ENCODE measurements around the gene TRIM14. TPM values are rescaled to one million over a fixed set of nuclear protein-coding genes. Genes with fewer than 3 reads are reported as not detected.
"Not testable (repeated sequence)": the region's sequence is repeated elsewhere in the genome, so short reads cannot be mapped to it uniquely, and the experiment has no call there.

TRIM14 gene
- total RNA-seq, 2 donors from 2014 or later: 1.8 to 2.0 TPM

DNA sequence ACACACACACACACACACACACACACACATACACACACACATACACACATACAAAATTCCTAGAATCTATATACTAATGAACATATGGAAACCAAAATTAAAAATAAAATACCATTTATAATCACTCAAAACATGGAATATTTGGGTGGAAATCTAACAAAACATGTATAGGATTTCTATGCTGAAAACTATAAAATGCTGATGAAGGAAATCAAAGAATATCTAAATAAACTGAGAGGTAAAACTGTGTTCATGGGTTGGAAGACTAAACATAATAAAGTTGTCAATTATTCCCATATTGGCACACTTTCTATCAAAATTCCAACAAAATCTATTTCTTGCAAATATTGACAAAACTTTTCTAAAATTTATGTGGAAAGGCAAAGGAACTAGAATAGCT, 87.9 kb downstream of the TRIM14 start:
- Histone ChIP-seq H3K9me3 (no peaks in the 10 kb centered on the region), H3K27me3 (no peaks in the 10 kb centered on the region), H3K4me3 (no peak overlapping the region), H3K4me1 (peaks cover 0 to 5% of the 10 kb centered on the region in 2 donors), H3K36me3 (no peaks in the 10 kb centered on the region), H3K27ac (no peak overlapping the region)
- DNase-seq (ENCODE audit: low spot score): no peak
- TF ChIP-seq, protein P1, sequence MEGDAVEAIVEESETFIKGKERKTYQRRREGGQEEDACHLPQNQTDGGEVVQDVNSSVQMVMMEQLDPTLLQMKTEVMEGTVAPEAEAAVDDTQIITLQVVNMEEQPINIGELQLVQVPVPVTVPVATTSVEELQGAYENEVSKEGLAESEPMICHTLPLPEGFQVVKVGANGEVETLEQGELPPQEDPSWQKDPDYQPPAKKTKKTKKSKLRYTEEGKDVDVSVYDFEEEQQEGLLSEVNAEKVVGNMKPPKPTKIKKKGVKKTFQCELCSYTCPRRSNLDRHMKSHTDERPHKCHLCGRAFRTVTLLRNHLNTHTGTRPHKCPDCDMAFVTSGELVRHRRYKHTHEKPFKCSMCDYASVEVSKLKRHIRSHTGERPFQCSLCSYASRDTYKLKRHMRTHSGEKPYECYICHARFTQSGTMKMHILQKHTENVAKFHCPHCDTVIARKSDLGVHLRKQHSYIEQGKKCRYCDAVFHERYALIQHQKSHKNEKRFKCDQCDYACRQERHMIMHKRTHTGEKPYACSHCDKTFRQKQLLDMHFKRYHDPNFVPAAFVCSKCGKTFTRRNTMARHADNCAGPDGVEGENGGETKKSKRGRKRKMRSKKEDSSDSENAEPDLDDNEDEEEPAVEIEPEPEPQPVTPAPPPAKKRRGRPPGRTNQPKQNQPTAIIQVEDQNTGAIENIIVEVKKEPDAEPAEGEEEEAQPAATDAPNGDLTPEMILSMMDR (IDR thresholded peaks at IDR 0.05): no peak

DNA sequence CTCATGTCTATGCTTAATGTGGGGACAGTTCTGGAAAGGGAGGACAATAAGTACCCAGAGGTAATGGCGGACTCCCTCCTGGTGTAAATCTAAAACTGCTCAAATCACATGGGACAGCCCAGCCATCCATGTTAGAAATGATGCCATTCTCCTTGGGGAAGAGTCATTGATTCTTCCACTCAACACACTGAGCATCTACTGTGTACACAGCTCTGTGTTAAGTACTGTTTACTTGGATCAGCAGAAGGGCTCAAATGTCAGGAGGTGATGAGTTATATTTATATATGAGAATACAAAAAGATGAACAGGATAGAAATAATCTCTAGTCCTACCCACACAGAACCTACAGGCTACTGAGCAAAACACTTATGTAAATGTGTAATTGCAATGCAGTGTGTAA, 94.3 kb downstream of the TRIM14 start:
- TF ChIP-seq, protein P1 (IDR thresholded peaks at IDR 0.05): no peak
- peaks cover 0 to 15% of the 10 kb centered on the region in 2 donors for H3K4me1 ChIP-seq

DNA sequence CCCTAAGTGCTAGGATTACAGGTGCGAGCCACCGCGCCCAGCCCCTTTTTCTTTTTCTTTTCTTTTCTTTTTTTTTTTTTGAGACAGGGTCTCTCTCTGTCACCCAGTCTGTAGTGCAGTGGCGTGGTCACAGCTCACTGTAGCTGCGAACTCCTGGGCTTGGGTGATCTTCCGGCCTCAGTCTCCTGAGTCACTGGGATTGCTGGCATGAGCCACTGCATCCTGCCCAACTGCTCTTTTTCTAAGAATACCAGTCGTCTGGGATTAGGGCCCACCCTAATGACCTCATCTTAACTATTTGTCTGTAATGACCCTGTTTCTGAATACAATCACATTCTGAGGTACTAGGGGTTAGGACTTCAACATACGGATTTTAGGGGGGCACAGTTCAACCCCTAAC, 96.6 kb downstream of the TRIM14 start:
- Histone ChIP-seq H3K36me3 (peaks cover 6% of the 10 kb centered on the region), H3K4me3 (no peak overlapping the region), H3K27me3 (no peaks in the 10 kb centered on the region), H3K4me1 (peaks cover 0 to 34% of the 10 kb centered on the region in 2 donors), H3K27ac (peak overlapping the region in 1 of 2 donors; percentile 46), H3K9me3 (no peaks in the 10 kb centered on the region)
- TF ChIP-seq, protein P1 (IDR thresholded peaks at IDR 0.05): no peak
- DNase-seq (ENCODE audit: low spot score): no peak

More for the DNA sequence above, 94.3 kb downstream of the TRIM14 start:
- no peaks in the 10 kb centered on the region for H3K36me3 ChIP-seq
- no peak for DNase-seq (ENCODE audit: low spot score)
- no peaks in the 10 kb centered on the region for H3K9me3 ChIP-seq
- H3K4me3 ChIP-seq: no peak overlapping the region
- no peaks in the 10 kb centered on the region for H3K27me3 ChIP-seq
- H3K27ac ChIP-seq: no peak overlapping the region

DNA sequence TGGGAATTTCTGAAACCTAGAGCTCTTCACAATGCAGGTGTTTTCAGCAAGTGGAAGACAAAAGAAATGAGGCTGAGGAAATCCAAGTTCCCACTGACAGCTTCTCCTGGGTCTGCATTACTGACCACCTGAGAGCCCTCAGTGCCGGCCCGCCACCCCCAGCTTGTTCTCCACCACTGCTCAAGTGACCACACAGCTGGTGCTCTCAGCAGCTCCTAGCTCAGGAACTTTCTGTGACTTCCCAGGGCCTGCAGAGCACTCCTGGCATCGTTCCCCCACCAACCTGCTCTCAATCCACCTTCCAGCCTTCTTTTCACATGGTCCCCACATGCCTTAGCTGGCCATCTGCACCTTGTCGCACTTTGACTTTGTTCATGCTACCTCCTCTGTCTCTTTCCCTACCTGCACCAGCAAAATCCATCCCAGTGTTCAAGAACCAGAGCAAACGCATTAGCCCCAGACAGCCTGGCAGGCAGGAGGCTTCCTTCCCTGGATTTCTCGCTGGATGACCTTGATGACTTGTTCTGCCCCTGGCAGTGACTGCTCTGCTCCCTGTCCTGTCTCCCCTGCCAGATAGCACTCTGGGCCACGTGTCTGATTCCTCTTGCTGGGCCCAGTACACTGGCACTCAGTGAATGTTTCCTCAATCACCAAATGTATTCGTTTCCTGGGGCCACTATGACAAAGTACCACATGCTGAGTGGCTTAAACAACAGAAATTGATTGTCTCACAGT, 97.5 kb downstream of the TRIM14 start:
- H3K27ac ChIP-seq: peak overlapping the region; percentile 27 to 46
- no peaks in the 10 kb centered on the region for H3K27me3 ChIP-seq
- TF ChIP-seq, protein P1 (IDR thresholded peaks at IDR 0.05): no peak
- H3K9me3 ChIP-seq: no peaks in the 10 kb centered on the region
- peaks cover 8% of the 10 kb centered on the region for H3K36me3 ChIP-seq
- peaks cover 0 to 41% of the 10 kb centered on the region in 2 donors for H3K4me1 ChIP-seq
- no peak overlapping the region for H3K4me3 ChIP-seq
- no peak for DNase-seq (ENCODE audit: low spot score)

DNA sequence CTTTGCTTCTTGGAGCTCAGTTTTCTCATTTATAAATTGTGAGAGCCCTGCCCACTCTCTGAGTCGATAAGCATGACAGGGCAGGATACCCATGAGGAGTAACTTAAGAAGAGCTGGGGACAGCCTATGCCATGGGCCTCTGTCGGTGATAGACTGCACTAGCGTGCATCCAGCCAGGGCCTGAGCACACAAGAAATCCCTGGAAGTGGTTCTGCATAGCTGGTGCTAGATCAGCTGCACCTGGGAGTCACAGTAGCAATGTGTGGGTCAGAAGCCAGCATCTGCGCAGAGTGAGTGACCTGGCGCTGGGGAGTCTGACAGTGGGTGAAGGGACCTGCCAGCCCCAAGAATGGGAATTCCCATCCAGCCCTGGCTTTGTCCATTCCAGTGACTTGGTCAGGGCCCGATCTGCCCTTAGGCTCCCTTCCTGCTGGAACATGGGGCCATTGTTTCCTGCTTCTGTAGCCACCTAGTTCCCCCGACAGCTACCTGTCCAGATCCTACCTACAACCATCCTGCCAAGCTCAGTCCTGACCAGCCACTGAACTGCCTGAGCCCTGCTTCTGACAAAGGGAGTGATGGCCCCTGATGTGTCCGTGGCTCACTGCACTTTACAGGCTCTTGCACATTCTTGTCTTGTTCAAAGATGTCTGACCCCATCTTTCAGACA, 98.4 kb downstream of the TRIM14 start:
- Histone ChIP-seq H3K9me3 (no peaks in the 10 kb centered on the region), H3K36me3 (peaks cover 17% of the 10 kb centered on the region), H3K4me3 (no peak overlapping the region), H3K27ac (no peak overlapping the region), H3K4me1 (peaks cover 0 to 41% of the 10 kb centered on the region in 2 donors), H3K27me3 (no peaks in the 10 kb centered on the region)
- TF ChIP-seq, protein P1 (IDR thresholded peaks at IDR 0.05): no peak
- no peak for DNase-seq (ENCODE audit: low spot score)

DNA sequence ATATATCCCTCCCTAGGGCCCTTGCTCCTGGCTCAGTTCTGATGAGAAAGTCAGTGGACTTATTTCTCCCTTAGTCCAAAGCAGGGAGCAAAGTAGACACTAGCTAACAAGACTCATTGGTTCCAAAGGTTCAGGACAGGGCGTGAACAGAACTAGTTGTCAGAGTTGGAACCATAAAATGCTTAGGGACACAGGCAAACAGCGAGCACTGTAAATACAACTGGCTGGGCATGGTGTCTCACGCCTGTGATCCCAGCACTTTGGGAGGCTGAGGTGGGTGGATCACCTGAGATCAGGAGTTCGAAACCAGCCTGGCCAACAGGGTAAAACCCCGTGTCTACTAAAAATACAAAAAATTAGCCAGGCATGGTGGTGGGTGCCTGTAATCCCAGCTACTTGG, 99.2 kb downstream of the TRIM14 start:
- DNase-seq (ENCODE audit: low spot score); H3K27ac ChIP-seq; H3K27me3 ChIP-seq; H3K9me3 ChIP-seq; H3K4me3 ChIP-seq: not testable (repeated sequence)
- H3K4me1 ChIP-seq: peaks cover 0 to 41% of the 10 kb centered on the region in 2 donors
- H3K36me3 ChIP-seq: peaks cover 24% of the 10 kb centered on the region

Measured in right atrium auricular region (tissue), 2 donors.